Loucy (cell line): ENCODE results near the gene CNTN5.

Experiments
- H2AFZ ChIP-seq: fragments of 200-600 bp; sonication (generic); 2 replicates; pipeline ENCODE4 v1.6.0; 2016; ENCODE audit warnings: antibody characterized with exemption, mild to moderate bottlenecking, low read length, moderate library complexity
- H3F3A ChIP-seq: fragments of 200-600 bp; 2 replicates; pipeline ENCODE4 v1.6.0; 2016; ENCODE audit warnings: antibody characterized with exemption, low read depth, mild to moderate bottlenecking
- H3K27me3 ChIP-seq: fragments of 200-600 bp; sonication (generic); 2 replicates; pipeline ENCODE4 v1.6.1; 2014; ENCODE audit warnings: low read length, mild to moderate bottlenecking; ENCODE audit not compliant: insufficient read depth, poor library complexity, severe bottlenecking
- H3K36me3 ChIP-seq: fragments of 200-600 bp; sonication (generic); 2 replicates; pipeline ENCODE4 v1.6.1; 2016; ENCODE audit warnings: low read length; ENCODE audit not compliant: insufficient read depth
- H3K4me1 ChIP-seq: fragments of 200-600 bp; sonication (generic); 2 replicates; pipeline ENCODE4 v1.5.1; 2014; ENCODE audit warnings: low read length, mild to moderate bottlenecking; ENCODE audit not compliant: insufficient read depth, poor library complexity, severe bottlenecking
- H3K4me2 ChIP-seq: fragments of 200-600 bp; sonication (generic); 2 replicates; pipeline ENCODE4 v1.6.0; 2014; ENCODE audit warnings: antibody characterized with exemption, low read length, low read depth, mild to moderate bottlenecking; ENCODE audit not compliant: poor library complexity, severe bottlenecking
- H3K4me3 ChIP-seq: fragments of 200-600 bp; sonication (generic); 2 replicates; pipeline ENCODE4 v1.5.1; 2014; ENCODE audit warnings: low read length, mild to moderate bottlenecking, mixed read lengths; ENCODE audit not compliant: poor library complexity, severe bottlenecking
- H3K79me2 ChIP-seq: fragments of 200-600 bp; sonication (generic); 2 replicates; pipeline ENCODE4 v1.6.1; 2014; ENCODE audit warnings: low read length; ENCODE audit not compliant: insufficient read depth
- H3K9ac ChIP-seq: fragments of 200-600 bp; sonication (generic); 2 replicates; pipeline ENCODE4 v1.6.0; 2014; ENCODE audit warnings: mild to moderate bottlenecking, low read depth, low read length, moderate library complexity; ENCODE audit not compliant: poor library complexity, severe bottlenecking
- H3K9me2 ChIP-seq: fragments of 200-600 bp; sonication (generic); replicated peaks from 2 replicates; pipeline ENCODE4 v1.6.1; 2016; ENCODE audit warnings: low read depth, low read length, mixed read lengths
- H3K9me3 ChIP-seq: fragments of 200-600 bp; sonication (generic); 2 replicates; pipeline ENCODE4 v1.6.1; 2014; ENCODE audit warnings: mild to moderate bottlenecking, antibody characterized with exemption, low read length, low read depth; ENCODE audit not compliant: insufficient read depth
- H4K20me1 ChIP-seq: fragments of 200-600 bp; sonication (generic); 2 replicates; pipeline ENCODE4 v1.6.0; 2014; ENCODE audit warnings: antibody characterized with exemption, low read length, mild to moderate bottlenecking; ENCODE audit not compliant: insufficient read depth, poor library complexity, severe bottlenecking
- EZH2phosphoT487 ChIP-seq: fragments of 200-600 bp; IDR thresholded peaks from 2 replicates; pipeline ENCODE4 v1.6.1; 2018; ENCODE audit warnings: antibody characterized with exemption, mild to moderate bottlenecking, moderate library complexity, borderline replicate concordance
- TF ChIP-seq, protein P1 (sequence below): fragments of 200-600 bp; sonication (generic); conservative IDR thresholded peaks from 2 replicates; pipeline ENCODE4 v1.5.1; 2014; ENCODE audit warnings: mild to moderate bottlenecking, antibody characterized with exemption, low read length

The CNTN5 gene

DNA sequence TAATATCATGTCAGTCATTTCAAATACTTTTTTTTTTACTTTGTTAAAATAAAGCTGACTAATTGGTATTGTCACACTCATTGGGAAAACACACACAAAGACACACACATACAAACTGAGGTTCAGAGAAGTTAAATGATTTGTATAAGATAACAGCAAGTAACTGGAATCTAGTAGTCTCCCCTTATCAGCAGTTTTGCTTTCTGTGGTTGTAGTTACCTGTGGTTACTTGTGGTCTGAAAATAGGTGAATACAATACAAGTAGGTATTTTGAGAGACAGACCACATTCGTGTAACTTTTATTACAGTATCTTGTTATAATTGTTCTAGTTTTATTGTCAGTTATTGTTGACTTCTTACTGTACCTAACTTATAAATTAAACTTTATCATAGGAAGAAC is 610.9 kb downstream of the CNTN5 start:
- no peak overlapping the region for H3K9ac ChIP-seq

DNA sequence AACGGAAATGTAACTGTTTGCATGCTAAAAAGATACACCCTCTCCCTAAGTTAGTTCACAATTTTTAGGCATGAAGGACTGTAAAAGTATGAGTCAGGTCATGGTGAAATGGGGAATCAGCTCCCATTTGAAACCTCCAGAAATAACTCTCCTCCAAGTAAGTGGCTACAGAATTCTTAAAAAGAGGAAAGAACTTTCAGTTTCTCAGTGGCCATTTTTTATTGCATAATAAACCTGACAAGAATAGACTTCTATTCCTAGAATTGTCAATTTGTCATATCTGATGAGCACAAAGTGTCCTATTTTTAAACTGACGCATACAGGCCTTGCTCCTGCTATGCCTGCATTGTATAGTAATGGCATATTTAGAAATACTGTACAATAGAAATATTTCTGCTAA is 612.2 kb downstream of the CNTN5 start:
- H3K4me3 ChIP-seq: no peak overlapping the region
- no peak overlapping the region for H3K4me2 ChIP-seq

More for the DNA sequence above, 610.9 kb downstream of the CNTN5 start:
- Histone ChIP-seq H3K9me3 (no peaks in the 10 kb centered on the region), H3K4me1 (no peaks in the 10 kb centered on the region), H3K4me3 (no peak overlapping the region), H3K9me2 (no peaks in the 10 kb centered on the region), H4K20me1 (no peaks in the 10 kb centered on the region), H2AFZ (no peak overlapping the region), H3K4me2 (no peak overlapping the region), H3F3A (no peaks in the 10 kb centered on the region), H3K79me2 (no peaks in the 10 kb centered on the region), H3K27me3 (no peaks in the 10 kb centered on the region), H3K36me3 (no peaks in the 10 kb centered on the region)
- TF ChIP-seq, protein P1, sequence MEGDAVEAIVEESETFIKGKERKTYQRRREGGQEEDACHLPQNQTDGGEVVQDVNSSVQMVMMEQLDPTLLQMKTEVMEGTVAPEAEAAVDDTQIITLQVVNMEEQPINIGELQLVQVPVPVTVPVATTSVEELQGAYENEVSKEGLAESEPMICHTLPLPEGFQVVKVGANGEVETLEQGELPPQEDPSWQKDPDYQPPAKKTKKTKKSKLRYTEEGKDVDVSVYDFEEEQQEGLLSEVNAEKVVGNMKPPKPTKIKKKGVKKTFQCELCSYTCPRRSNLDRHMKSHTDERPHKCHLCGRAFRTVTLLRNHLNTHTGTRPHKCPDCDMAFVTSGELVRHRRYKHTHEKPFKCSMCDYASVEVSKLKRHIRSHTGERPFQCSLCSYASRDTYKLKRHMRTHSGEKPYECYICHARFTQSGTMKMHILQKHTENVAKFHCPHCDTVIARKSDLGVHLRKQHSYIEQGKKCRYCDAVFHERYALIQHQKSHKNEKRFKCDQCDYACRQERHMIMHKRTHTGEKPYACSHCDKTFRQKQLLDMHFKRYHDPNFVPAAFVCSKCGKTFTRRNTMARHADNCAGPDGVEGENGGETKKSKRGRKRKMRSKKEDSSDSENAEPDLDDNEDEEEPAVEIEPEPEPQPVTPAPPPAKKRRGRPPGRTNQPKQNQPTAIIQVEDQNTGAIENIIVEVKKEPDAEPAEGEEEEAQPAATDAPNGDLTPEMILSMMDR: no peak
- TF ChIP-seq EZH2phosphoT487: no peak

DNA sequence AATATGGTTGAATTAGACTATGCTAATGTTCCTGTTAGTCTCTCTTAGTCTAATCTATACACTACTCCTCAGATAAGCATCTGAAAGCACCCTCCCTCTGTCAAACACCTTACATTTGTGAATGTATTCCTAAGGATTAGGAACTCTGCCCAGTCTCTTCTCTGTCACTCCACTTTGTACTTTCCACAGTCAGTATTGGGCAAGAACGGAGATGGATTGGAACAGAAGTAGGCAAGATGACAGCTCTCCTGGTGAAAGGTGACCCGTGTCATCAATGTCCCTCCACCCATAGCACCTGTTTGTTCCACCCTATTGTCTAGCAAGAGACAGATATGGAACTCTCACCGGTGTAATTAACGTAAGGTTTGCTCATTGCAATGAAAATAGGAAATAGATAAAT is 613.8 kb downstream of the CNTN5 start:
- Histone ChIP-seq H3K9ac (no peak overlapping the region), H3F3A (no peaks in the 10 kb centered on the region), H3K4me2 (no peak overlapping the region), H3K4me1 (no peaks in the 10 kb centered on the region), H3K79me2 (no peaks in the 10 kb centered on the region), H2AFZ (no peak overlapping the region), H4K20me1 (no peaks in the 10 kb centered on the region), H3K9me3 (no peaks in the 10 kb centered on the region), H3K36me3 (no peaks in the 10 kb centered on the region), H3K9me2 (no peaks in the 10 kb centered on the region), H3K27me3 (no peaks in the 10 kb centered on the region), H3K4me3 (no peak overlapping the region)
- TF ChIP-seq, protein P1: no peak
- no peak for TF ChIP-seq EZH2phosphoT487

More for the DNA sequence above, 612.2 kb downstream of the CNTN5 start:
- Histone ChIP-seq H3K9ac (no peak overlapping the region), H4K20me1 (no peaks in the 10 kb centered on the region), H3K4me1 (no peaks in the 10 kb centered on the region), H3K9me3 (no peaks in the 10 kb centered on the region), H3K36me3 (no peaks in the 10 kb centered on the region), H3K79me2 (no peaks in the 10 kb centered on the region), H3K27me3 (no peaks in the 10 kb centered on the region), H3F3A (no peaks in the 10 kb centered on the region), H3K9me2 (no peaks in the 10 kb centered on the region), H2AFZ (no peak overlapping the region)
- TF ChIP-seq, protein P1: no peak
- no peak for TF ChIP-seq EZH2phosphoT487
